ENCODE results near the gene CLDN17. TPM values are rescaled to one million over a fixed set of nuclear protein-coding genes. Genes with fewer than 3 reads are reported as not detected.

The CLDN17 gene
- total RNA-seq, 1 experiment from 2014 or later, result not detected

DNA sequence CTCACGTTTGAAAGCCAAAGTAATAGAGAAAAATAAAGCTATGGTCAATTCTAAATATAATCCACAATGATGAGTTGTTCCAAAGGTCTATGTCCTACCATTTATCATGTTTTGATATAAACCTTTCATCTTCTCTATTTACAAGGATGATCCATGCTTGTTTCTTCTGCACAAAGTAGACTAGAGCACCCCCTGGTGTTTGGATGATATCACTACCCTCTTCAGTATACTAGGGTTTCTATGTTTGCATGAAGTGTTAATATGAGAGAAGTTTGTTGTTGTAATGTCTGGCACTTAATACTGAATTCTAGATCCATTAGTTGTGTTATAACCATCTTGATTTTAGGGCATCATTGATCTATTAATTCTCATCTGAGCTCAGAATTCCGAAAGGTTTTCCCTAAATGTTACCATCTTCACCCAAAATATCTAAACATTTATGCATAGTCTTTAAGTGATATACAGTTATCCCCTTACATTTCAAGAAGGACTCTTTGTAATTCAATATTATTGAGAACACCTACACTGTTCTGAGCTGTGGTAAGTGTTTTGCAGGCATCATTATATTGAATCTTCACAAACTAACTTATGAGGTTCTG, 28.2 kb upstream of the CLDN17 start:
- Histone ChIP-seq H3K27me3 (ENCODE audit: control insufficient read depth, insufficient read depth, low read length) (no peaks in the 10 kb centered on the region), H3K27ac (ENCODE audit: low read length) (no peak overlapping the region), H3K4me1 (ENCODE audit: control insufficient read depth, insufficient read depth, low read length) (no peaks in the 10 kb centered on the region), H3K9me3 (ENCODE audit: control insufficient read depth, insufficient read depth, low read depth, low read length) (no peaks in the 10 kb centered on the region), H3K4me3 (ENCODE audit: low read depth in 2 of 2, low read length in 2 of 2) (no peak overlapping the region), H3K36me3 (ENCODE audit: control insufficient read depth, insufficient read depth, low read length) (no peaks in the 10 kb centered on the region)
- in situ Hi-C loops (cut with HindIII; ENCODE audit: low pct_unique_long_range_greater_than_20kb, low sequenced_read_pairs) (no loop called here), intact Hi-C loops (cut with micrococcal nuclease; ENCODE audit: unreplicated experiment) (loop anchor here (10.0 kb wide), 1 partner anchor 150 kb away; no protein-coding TSS in a partner anchor)
- no TSS peak for BruUV-seq (replicated peaks)
- TF ChIP-seq, protein P1, sequence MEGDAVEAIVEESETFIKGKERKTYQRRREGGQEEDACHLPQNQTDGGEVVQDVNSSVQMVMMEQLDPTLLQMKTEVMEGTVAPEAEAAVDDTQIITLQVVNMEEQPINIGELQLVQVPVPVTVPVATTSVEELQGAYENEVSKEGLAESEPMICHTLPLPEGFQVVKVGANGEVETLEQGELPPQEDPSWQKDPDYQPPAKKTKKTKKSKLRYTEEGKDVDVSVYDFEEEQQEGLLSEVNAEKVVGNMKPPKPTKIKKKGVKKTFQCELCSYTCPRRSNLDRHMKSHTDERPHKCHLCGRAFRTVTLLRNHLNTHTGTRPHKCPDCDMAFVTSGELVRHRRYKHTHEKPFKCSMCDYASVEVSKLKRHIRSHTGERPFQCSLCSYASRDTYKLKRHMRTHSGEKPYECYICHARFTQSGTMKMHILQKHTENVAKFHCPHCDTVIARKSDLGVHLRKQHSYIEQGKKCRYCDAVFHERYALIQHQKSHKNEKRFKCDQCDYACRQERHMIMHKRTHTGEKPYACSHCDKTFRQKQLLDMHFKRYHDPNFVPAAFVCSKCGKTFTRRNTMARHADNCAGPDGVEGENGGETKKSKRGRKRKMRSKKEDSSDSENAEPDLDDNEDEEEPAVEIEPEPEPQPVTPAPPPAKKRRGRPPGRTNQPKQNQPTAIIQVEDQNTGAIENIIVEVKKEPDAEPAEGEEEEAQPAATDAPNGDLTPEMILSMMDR (IDR thresholded peaks at IDR 0.05), result no peak; the same call in 1 of the 2 replicates
- no peak for TF ChIP-seq SIN3A (IDR thresholded peaks at IDR 0.05; ENCODE audit: borderline replicate concordance, insufficient read depth, low read depth, low read length)
- TF ChIP-seq, protein P2, sequence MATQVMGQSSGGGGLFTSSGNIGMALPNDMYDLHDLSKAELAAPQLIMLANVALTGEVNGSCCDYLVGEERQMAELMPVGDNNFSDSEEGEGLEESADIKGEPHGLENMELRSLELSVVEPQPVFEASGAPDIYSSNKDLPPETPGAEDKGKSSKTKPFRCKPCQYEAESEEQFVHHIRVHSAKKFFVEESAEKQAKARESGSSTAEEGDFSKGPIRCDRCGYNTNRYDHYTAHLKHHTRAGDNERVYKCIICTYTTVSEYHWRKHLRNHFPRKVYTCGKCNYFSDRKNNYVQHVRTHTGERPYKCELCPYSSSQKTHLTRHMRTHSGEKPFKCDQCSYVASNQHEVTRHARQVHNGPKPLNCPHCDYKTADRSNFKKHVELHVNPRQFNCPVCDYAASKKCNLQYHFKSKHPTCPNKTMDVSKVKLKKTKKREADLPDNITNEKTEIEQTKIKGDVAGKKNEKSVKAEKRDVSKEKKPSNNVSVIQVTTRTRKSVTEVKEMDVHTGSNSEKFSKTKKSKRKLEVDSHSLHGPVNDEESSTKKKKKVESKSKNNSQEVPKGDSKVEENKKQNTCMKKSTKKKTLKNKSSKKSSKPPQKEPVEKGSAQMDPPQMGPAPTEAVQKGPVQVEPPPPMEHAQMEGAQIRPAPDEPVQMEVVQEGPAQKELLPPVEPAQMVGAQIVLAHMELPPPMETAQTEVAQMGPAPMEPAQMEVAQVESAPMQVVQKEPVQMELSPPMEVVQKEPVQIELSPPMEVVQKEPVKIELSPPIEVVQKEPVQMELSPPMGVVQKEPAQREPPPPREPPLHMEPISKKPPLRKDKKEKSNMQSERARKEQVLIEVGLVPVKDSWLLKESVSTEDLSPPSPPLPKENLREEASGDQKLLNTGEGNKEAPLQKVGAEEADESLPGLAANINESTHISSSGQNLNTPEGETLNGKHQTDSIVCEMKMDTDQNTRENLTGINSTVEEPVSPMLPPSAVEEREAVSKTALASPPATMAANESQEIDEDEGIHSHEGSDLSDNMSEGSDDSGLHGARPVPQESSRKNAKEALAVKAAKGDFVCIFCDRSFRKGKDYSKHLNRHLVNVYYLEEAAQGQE (IDR thresholded peaks at IDR 0.05; ENCODE audit: insufficient read depth in 1 of 2, low read depth in 2 of 2, low read length in 1 of 2), result no peak
- no peak for TF ChIP-seq TCF7L2 (IDR thresholded peaks at IDR 0.05; ENCODE audit: low read depth, low read length)
- TF ChIP-seq POLR2AphosphoS5 (IDR thresholded peaks at IDR 0.05; ENCODE audit: low read depth, low read length), result no peak
- ChIA-PET POLR2A (no interaction called here), CTCF (no interaction called here)
- ATAC-seq, result no peak
- DNase-seq (ENCODE audit: low read depth, low spot score), result no peak

DNA sequence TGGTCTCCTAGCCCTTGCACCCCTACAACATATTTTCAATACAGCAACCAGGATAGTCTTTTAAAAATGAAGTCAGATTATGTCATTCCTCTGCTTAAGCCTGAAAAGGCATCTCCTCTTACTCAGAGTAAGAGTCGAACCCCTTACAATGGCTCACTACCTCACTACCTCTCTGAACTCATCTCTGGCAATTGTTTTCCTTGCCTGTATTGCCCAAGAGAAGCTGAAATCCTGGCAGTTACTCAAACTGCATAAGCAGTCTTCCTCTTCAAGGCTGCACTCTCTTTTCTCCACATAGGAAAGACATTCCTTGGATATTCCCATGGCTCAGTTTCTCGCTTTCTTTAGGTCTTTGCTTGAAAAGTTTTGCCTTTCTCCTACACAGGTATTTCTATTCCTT, 26.6 kb upstream of the CLDN17 start:
- Histone ChIP-seq H3K9me3 (ENCODE audit: control insufficient read depth, insufficient read depth, low read depth, low read length) (no peaks in the 10 kb centered on the region), H3K4me1 (ENCODE audit: control insufficient read depth, insufficient read depth, low read length) (no peaks in the 10 kb centered on the region), H3K27me3 (ENCODE audit: control insufficient read depth, insufficient read depth, low read length) (no peaks in the 10 kb centered on the region), H3K36me3 (ENCODE audit: control insufficient read depth, insufficient read depth, low read length) (no peaks in the 10 kb centered on the region), H3K27ac (ENCODE audit: low read length) (no peak overlapping the region), H3K4me3 (ENCODE audit: low read depth in 2 of 2, low read length in 2 of 2) (no peak overlapping the region)
- DNase-seq (ENCODE audit: low read depth, low spot score) (no peak), ATAC-seq (no peak)
- CTCF ChIA-PET, result no interaction called here
- no peak for TF ChIP-seq POLR2AphosphoS5 (IDR thresholded peaks at IDR 0.05; ENCODE audit: low read depth, low read length)
- no TSS peak for BruUV-seq (replicated peaks)
- in situ Hi-C loops (cut with HindIII; ENCODE audit: low pct_unique_long_range_greater_than_20kb, low sequenced_read_pairs), result no loop called here
- POLR2A ChIA-PET, result no interaction called here
- intact Hi-C loops (cut with micrococcal nuclease; ENCODE audit: unreplicated experiment), result loop anchor here (10.0 kb wide), 1 partner anchor 148 kb away; no protein-coding TSS in a partner anchor

DNA sequence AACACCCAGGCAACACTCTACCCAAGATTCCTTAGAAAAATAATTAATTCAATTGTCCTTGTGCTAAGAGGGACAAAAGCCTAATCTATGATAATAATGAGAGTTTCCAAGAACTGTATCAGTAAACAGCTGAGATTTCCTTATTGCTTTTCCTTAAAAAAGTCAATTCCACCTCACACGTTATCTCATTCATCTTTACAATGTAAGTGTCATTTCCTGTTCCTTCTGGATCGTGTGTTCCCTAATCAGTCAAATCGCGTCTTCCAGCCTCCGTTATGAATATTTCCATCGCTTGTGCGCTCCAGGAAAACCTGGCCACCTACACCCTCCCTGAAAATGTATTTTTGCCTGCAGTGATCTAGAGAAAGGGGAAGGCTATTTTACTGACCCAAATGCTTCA, 23.9 kb upstream of the CLDN17 start:
- ChIA-PET CTCF (no interaction called here), POLR2A (no interaction called here)
- intact Hi-C loops (cut with micrococcal nuclease; ENCODE audit: unreplicated experiment) (loop anchor here (10.0 kb wide), 1 partner anchor 146 kb away; no protein-coding TSS in a partner anchor), in situ Hi-C loops (cut with HindIII; ENCODE audit: low pct_unique_long_range_greater_than_20kb, low sequenced_read_pairs) (no loop called here)
- TF ChIP-seq, protein P2 (IDR thresholded peaks at IDR 0.05; ENCODE audit: insufficient read depth in 1 of 2, low read depth in 2 of 2, low read length in 1 of 2), result no peak
- no peak for TF ChIP-seq POLR2AphosphoS5 (IDR thresholded peaks at IDR 0.05; ENCODE audit: low read depth, low read length)
- no peak for TF ChIP-seq TCF7L2 (IDR thresholded peaks at IDR 0.05; ENCODE audit: low read depth, low read length)
- TF ChIP-seq, protein P1 (IDR thresholded peaks at IDR 0.05), result no peak
- TF ChIP-seq SIN3A (IDR thresholded peaks at IDR 0.05; ENCODE audit: borderline replicate concordance, insufficient read depth, low read depth, low read length), result no peak
- Histone ChIP-seq H3K36me3 (ENCODE audit: control insufficient read depth, insufficient read depth, low read length) (no peaks in the 10 kb centered on the region), H3K4me1 (ENCODE audit: control insufficient read depth, insufficient read depth, low read length) (no peaks in the 10 kb centered on the region), H3K27me3 (ENCODE audit: control insufficient read depth, insufficient read depth, low read length) (no peaks in the 10 kb centered on the region), H3K4me3 (ENCODE audit: low read depth in 2 of 2, low read length in 2 of 2) (no peak overlapping the region), H3K27ac (ENCODE audit: low read length) (no peak overlapping the region), H3K9me3 (ENCODE audit: control insufficient read depth, insufficient read depth, low read depth, low read length) (no peaks in the 10 kb centered on the region)
- DNase-seq (ENCODE audit: low read depth, low spot score), result no peak
- no TSS peak for BruUV-seq (replicated peaks)
- no peak for ATAC-seq

Measured in Panc1 (cell line).